Activated CD8-positive, alpha-beta memory T cell treated with anti-CD3 and anti-CD28 coated beads for 48 hours (primary cell): ENCODE data around the gene STX1B.
"Not testable (repeated sequence)": the region's sequence is repeated elsewhere in the genome, so short reads cannot be mapped to it uniquely, and the experiment has no call there.

Experiments used
- DNase-seq, 3 experiments: peaks; one replicate each; pipeline ENCODE4 v3.0.0-alpha.2; 2020; ENCODE audit warnings: low read depth in 2 of 3, low spot score in 2 of 3

The STX1B gene

GRCh38 chr16:31016018-31016417 is 5.6 kb upstream of the STX1B start:
- no peak for DNase-seq

GRCh38 chr16:31013292-31013691 is 2.9 kb upstream of the STX1B start:
- DNase-seq, result not testable (repeated sequence)

- not testable (repeated sequence) for DNase-seq
Measured at GRCh38 chr16:31011815-31012214, 1.4 kb upstream of the STX1B start.

- no peak for DNase-seq
Measured at GRCh38 chr16:31009894-31010584, 399 bp downstream of the STX1B start.

- no peak for DNase-seq
Measured at GRCh38 chr16:31009120-31009519, 1.3 kb downstream of the STX1B start.

- no peak for DNase-seq
Measured at GRCh38 chr16:31008551-31008950, 1.9 kb downstream of the STX1B start.

GRCh38 chr16:31008149-31008548 is 2.3 kb downstream of the STX1B start:
- DNase-seq, result no peak

GRCh38 chr16:31007684-31008083 is 2.8 kb downstream of the STX1B start:
- no peak for DNase-seq

GRCh38 chr16:31006589-31006988 is 3.8 kb downstream of the STX1B start:
- no peak for DNase-seq

GRCh38 chr16:31006086-31006385 is 4.4 kb downstream of the STX1B start:
- no peak for DNase-seq

- no peak for DNase-seq
Measured at GRCh38 chr16:31005350-31006085, 4.9 kb downstream of the STX1B start.

GRCh38 chr16:31004658-31005057 is 5.8 kb downstream of the STX1B start:
- DNase-seq, result no peak

GRCh38 chr16:31003744-31004143 is 6.7 kb downstream of the STX1B start:
- DNase-seq, result no peak

GRCh38 chr16:31002862-31003341 is 7.5 kb downstream of the STX1B start:
- DNase-seq, result no peak

GRCh38 chr16:31002250-31002700 is 8.2 kb downstream of the STX1B start:
- no peak for DNase-seq

- DNase-seq, result no peak
Measured at GRCh38 chr16:31001507-31002249, 8.8 kb downstream of the STX1B start.

GRCh38 chr16:31000671-31001382 is 9.6 kb downstream of the STX1B start:
- no peak for DNase-seq

- DNase-seq, result no peak
Measured at GRCh38 chr16:30998852-30999761, 11.3 kb downstream of the STX1B start.

GRCh38 chr16:30997725-30998711 is 12.4 kb downstream of the STX1B start:
- no peak for DNase-seq
